ENCODE results near the gene MTOR. TPM values are rescaled to one million over a fixed set of nuclear protein-coding genes. Genes with fewer than 3 reads are reported as not detected.
A peak's percentile ranks its signal among the peaks of the same experiment; 100 is the strongest.
"Not testable (repeated sequence)": the region's sequence is repeated elsewhere in the genome, so short reads cannot be mapped to it uniquely, and the experiment has no call there.

Gene MTOR
- total RNA-seq, 1 donor from 2014 or later, result 43.6 TPM

GRCh38 chr1:11184973-11185372, 77.4 kb downstream of the MTOR start:
- H3K4me3 Mint-ChIP-seq (ENCODE audit: unreplicated experiment), result no peak overlapping the region
- no peak overlapping the region for H2AFZ ChIP-seq (ENCODE audit: low read depth, low read length)
- TF ChIP-seq CTCF (IDR thresholded peaks at IDR 0.05; ENCODE audit: insufficient read depth, low read depth, low read length) (no peak), EZH2 (IDR thresholded peaks at IDR 0.05; ENCODE audit: insufficient read depth, low read length) (no peak)
- H3K36me3 ChIP-seq (ENCODE audit: insufficient read depth, low read length), result peaks cover 6% of the 10 kb centered on the region
- H3K27ac ChIP-seq (ENCODE audit: low read depth, low read length), result no peak overlapping the region
- H3K79me2 ChIP-seq (ENCODE audit: insufficient read depth, low read length), result no peaks in the 10 kb centered on the region
- peaks cover 6% of the 10 kb centered on the region for H3K4me1 ChIP-seq (ENCODE audit: insufficient read depth, low read length)
- no peak overlapping the region for H3K9ac ChIP-seq (ENCODE audit: low read length)
- peaks cover 15% of the 10 kb centered on the region for H3K4me1 Mint-ChIP-seq (ENCODE audit: low read depth, unreplicated experiment)
- H3K36me3 Mint-ChIP-seq (ENCODE audit: low read depth, unreplicated experiment), result peaks cover 10% of the 10 kb centered on the region
- DNase-seq (ENCODE audit: low read depth) (no peak), FAIRE-seq (no peak)
- no peaks in the 10 kb centered on the region for H3K27me3 Mint-ChIP-seq (ENCODE audit: low read depth, unreplicated experiment)
- H3K4me3 ChIP-seq (ENCODE audit: insufficient read depth, low read depth, low read length), result no peak overlapping the region
- H3K27ac Mint-ChIP-seq (ENCODE audit: unreplicated experiment), result no peak overlapping the region
- no peaks in the 10 kb centered on the region for H3K27me3 ChIP-seq (ENCODE audit: insufficient read depth, low read length)
- no peaks in the 10 kb centered on the region for H3K9me3 Mint-ChIP-seq (ENCODE audit: unreplicated experiment)
- H4K20me1 ChIP-seq (ENCODE audit: insufficient read depth, low read length), result peaks cover 20% of the 10 kb centered on the region
- H3K9me3 ChIP-seq (ENCODE audit: insufficient read depth, low read depth, low read length), result no peaks in the 10 kb centered on the region
- H3K4me2 ChIP-seq (ENCODE audit: low read length), result no peak overlapping the region

DNA sequence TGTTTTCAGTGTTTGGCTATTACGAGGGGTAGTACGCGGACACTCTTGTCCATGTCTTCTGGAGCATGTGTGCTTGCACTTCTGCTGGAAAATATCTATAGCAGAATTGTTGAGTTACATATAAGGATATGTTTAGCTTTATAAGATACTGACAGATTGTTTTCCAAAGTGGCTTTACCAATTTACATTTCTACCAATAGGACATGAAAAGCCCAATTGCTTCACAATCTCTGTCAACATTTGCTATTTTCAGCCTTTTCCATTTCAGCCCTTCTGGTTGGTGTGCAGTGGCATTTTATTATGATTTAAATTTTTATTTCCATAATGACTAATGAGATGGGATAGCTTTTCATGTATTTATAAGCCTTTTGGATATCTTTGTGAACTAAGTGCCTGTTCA, 79.5 kb downstream of the MTOR start:
- no peak overlapping the region for H3K4me2 ChIP-seq (ENCODE audit: low read length)
- H3K4me1 ChIP-seq (ENCODE audit: insufficient read depth, low read length), result peaks cover 13% of the 10 kb centered on the region
- H3K4me3 ChIP-seq (ENCODE audit: insufficient read depth, low read depth, low read length), result no peak overlapping the region
- TF ChIP-seq CTCF (IDR thresholded peaks at IDR 0.05; ENCODE audit: insufficient read depth, low read depth, low read length) (no peak), EZH2 (IDR thresholded peaks at IDR 0.05; ENCODE audit: insufficient read depth, low read length) (no peak)
- no peak for FAIRE-seq
- peaks cover 19% of the 10 kb centered on the region for H3K4me1 Mint-ChIP-seq (ENCODE audit: low read depth, unreplicated experiment)
- no peak overlapping the region for H3K27ac ChIP-seq (ENCODE audit: low read depth, low read length)
- H3K4me3 Mint-ChIP-seq (ENCODE audit: unreplicated experiment), result no peak overlapping the region
- no peaks in the 10 kb centered on the region for H3K9me3 ChIP-seq (ENCODE audit: insufficient read depth, low read depth, low read length)
- peaks cover 14% of the 10 kb centered on the region for H4K20me1 ChIP-seq (ENCODE audit: insufficient read depth, low read length)
- H3K9me3 Mint-ChIP-seq (ENCODE audit: unreplicated experiment), result no peaks in the 10 kb centered on the region
- H3K27ac Mint-ChIP-seq (ENCODE audit: unreplicated experiment), result no peak overlapping the region
- H3K36me3 ChIP-seq (ENCODE audit: insufficient read depth, low read length), result no peaks in the 10 kb centered on the region
- DNase-seq (ENCODE audit: low read depth), result no peak
- no peaks in the 10 kb centered on the region for H3K79me2 ChIP-seq (ENCODE audit: insufficient read depth, low read length)
- H3K36me3 Mint-ChIP-seq (ENCODE audit: low read depth, unreplicated experiment), result peaks cover 11% of the 10 kb centered on the region
- no peak overlapping the region for H3K9ac ChIP-seq (ENCODE audit: low read length)
- no peaks in the 10 kb centered on the region for H3K27me3 Mint-ChIP-seq (ENCODE audit: low read depth, unreplicated experiment)
- H3K27me3 ChIP-seq (ENCODE audit: insufficient read depth, low read length), result no peaks in the 10 kb centered on the region
- H2AFZ ChIP-seq (ENCODE audit: low read depth, low read length), result no peak overlapping the region

DNA sequence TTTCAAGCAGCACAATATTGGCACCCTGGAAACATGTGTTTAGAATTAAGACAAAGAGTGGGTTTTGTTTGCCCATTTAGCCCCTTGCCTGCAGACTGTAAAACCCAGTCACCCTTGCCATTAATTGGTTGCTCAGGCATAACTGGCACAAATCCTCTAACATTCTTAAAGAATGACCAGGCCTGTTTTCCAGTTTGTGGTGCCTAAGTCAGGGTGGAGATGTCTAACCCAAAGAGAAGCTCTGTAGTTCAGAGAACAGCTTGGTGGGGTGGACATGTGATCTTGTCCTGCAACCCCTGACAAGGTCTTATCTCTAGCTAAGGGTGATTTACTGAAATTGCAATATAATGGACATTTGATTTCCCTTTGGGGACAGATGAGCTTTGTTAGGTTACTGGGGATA, 82.0 kb downstream of the MTOR start:
- FAIRE-seq (peak; percentile 72), DNase-seq (ENCODE audit: low read depth) (peak; percentile 77)
- Histone ChIP-seq H4K20me1 (ENCODE audit: insufficient read depth, low read length) (peaks cover 14% of the 10 kb centered on the region), H2AFZ (ENCODE audit: low read depth, low read length) (no peak overlapping the region), H3K79me2 (ENCODE audit: insufficient read depth, low read length) (no peaks in the 10 kb centered on the region), H3K4me1 (ENCODE audit: insufficient read depth, low read length) (peaks cover 23% of the 10 kb centered on the region), H3K9me3 (ENCODE audit: insufficient read depth, low read depth, low read length) (no peaks in the 10 kb centered on the region), H3K36me3 (ENCODE audit: insufficient read depth, low read length) (no peaks in the 10 kb centered on the region), H3K4me2 (ENCODE audit: low read length) (peak overlapping the region; percentile 23), H3K9ac (ENCODE audit: low read length) (no peak overlapping the region), H3K27ac (ENCODE audit: low read depth, low read length) (no peak overlapping the region), H3K4me3 (ENCODE audit: insufficient read depth, low read depth, low read length) (no peak overlapping the region), H3K27me3 (ENCODE audit: insufficient read depth, low read length) (no peaks in the 10 kb centered on the region)
- TF ChIP-seq CTCF (IDR thresholded peaks at IDR 0.05; ENCODE audit: insufficient read depth, low read depth, low read length) (no peak), EZH2 (IDR thresholded peaks at IDR 0.05; ENCODE audit: insufficient read depth, low read length) (no peak)
- Mint-ChIP-seq H3K9me3 (ENCODE audit: unreplicated experiment) (no peaks in the 10 kb centered on the region), H3K4me3 (ENCODE audit: unreplicated experiment) (no peak overlapping the region), H3K27ac (ENCODE audit: unreplicated experiment) (no peak overlapping the region), H3K4me1 (ENCODE audit: low read depth, unreplicated experiment) (peaks cover 41% of the 10 kb centered on the region), H3K36me3 (ENCODE audit: low read depth, unreplicated experiment) (peaks cover 11% of the 10 kb centered on the region), H3K27me3 (ENCODE audit: low read depth, unreplicated experiment) (no peaks in the 10 kb centered on the region)

DNA sequence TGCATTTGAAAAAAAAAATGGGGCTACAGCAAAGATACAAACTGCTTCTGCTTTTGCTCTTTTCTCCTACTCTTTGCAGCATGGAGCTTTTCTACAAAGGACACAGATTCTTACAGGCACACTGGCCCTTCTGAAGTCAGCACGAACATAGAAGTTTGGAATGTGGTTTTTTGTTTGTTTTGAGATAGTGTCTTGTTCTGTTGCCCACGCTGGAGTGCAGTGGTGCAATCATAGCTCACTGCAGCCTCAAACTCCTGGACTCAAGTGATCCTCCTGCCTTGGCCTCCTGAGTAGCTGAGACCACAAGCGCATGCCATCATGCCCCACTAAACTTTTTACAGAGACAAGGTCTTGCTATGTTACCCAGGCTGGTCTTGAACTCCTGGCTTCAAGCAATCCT, 82.6 kb downstream of the MTOR start:
- H3K4me1 ChIP-seq (ENCODE audit: insufficient read depth, low read length), result peaks cover 23% of the 10 kb centered on the region
- not testable (repeated sequence) for H3K27ac Mint-ChIP-seq (ENCODE audit: unreplicated experiment); H3K4me3 Mint-ChIP-seq (ENCODE audit: unreplicated experiment); H3K9ac ChIP-seq (ENCODE audit: low read length); H3K27ac ChIP-seq (ENCODE audit: low read depth, low read length); H2AFZ ChIP-seq (ENCODE audit: low read depth, low read length); H3K27me3 ChIP-seq (ENCODE audit: insufficient read depth, low read length); H3K79me2 ChIP-seq (ENCODE audit: insufficient read depth, low read length); H3K4me3 ChIP-seq (ENCODE audit: insufficient read depth, low read depth, low read length); FAIRE-seq; H3K27me3 Mint-ChIP-seq (ENCODE audit: low read depth, unreplicated experiment); H3K9me3 ChIP-seq (ENCODE audit: insufficient read depth, low read depth, low read length); H3K36me3 ChIP-seq (ENCODE audit: insufficient read depth, low read length); H3K9me3 Mint-ChIP-seq (ENCODE audit: unreplicated experiment)
- H3K36me3 Mint-ChIP-seq (ENCODE audit: low read depth, unreplicated experiment), result peaks cover 11% of the 10 kb centered on the region
- peaks cover 14% of the 10 kb centered on the region for H4K20me1 ChIP-seq (ENCODE audit: insufficient read depth, low read length)
- peak; percentile 41 for DNase-seq (ENCODE audit: low read depth)
- H3K4me2 ChIP-seq (ENCODE audit: low read length), result peak overlapping the region; percentile 5
- H3K4me1 Mint-ChIP-seq (ENCODE audit: low read depth, unreplicated experiment), result peaks cover 42% of the 10 kb centered on the region
